Esophagus squamous epithelium (tissue), 4 donors: ENCODE results near the gene ADAMTS9.

ENCODE experiments used
- POLR2A ChIP-seq, 4 donors: fragments of 450-650 bp; IDR thresholded peaks; one replicate each; pipeline ENCODE4 v1.6.1; 2017; ENCODE audit warnings: antibody characterized with exemption in 4 of 4, mild to moderate bottlenecking in 4 of 4, moderate library complexity in 3 of 4
- TF ChIP-seq, protein P1 (sequence below), 6 experiments: fragments of 450-650 bp in 4 of 6; fragments of 200-600 bp in 2 of 6; sonication (generic) in 2 of 6; IDR thresholded peaks; one replicate each; pipeline ENCODE4 v1.5.1; 2016 to 2019; ENCODE audit warnings: antibody characterized with exemption in 6 of 6, mild to moderate bottlenecking in 4 of 6, moderate library complexity in 4 of 6

- TF ChIP-seq, protein P1, sequence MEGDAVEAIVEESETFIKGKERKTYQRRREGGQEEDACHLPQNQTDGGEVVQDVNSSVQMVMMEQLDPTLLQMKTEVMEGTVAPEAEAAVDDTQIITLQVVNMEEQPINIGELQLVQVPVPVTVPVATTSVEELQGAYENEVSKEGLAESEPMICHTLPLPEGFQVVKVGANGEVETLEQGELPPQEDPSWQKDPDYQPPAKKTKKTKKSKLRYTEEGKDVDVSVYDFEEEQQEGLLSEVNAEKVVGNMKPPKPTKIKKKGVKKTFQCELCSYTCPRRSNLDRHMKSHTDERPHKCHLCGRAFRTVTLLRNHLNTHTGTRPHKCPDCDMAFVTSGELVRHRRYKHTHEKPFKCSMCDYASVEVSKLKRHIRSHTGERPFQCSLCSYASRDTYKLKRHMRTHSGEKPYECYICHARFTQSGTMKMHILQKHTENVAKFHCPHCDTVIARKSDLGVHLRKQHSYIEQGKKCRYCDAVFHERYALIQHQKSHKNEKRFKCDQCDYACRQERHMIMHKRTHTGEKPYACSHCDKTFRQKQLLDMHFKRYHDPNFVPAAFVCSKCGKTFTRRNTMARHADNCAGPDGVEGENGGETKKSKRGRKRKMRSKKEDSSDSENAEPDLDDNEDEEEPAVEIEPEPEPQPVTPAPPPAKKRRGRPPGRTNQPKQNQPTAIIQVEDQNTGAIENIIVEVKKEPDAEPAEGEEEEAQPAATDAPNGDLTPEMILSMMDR (IDR thresholded peaks at IDR 0.05) = no peak
- no peak for TF ChIP-seq POLR2A (IDR thresholded peaks at IDR 0.05)
These were observed 28.2 kb downstream of the ADAMTS9 start for GRCh38 chr3:64659617-64659978.
